ENCODE results near the gene UBA3.
A peak's percentile ranks its signal among the peaks of the same experiment; 100 is the strongest.

The UBA3 gene

DNA sequence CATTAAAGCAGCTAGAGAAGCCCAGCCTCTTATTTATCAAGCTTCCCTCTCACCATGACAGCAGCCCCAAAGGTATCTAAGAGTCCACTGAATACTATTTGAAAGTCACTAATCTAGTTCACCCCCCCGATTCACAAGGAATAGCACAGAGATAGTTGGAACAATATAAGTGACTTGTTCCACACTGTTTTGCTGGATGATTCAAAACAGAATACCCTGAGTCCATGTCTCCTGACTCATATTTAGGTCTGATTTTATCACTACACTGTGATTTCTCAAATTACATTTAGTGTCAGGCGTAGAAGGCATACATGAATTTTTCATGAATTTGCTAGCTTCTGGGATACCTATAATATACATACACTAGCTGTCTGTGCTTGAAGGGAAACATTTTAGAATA lies 48.0 kb downstream of the UBA3 start:
- Histone ChIP-seq H3K4me3 (replicated peaks; ENCODE audit: low read depth, low read length) (no peak overlapping the region), H3K27me3 (replicated peaks; ENCODE audit: control insufficient read depth, insufficient read depth, low read length) (no peaks in the 10 kb centered on the region), H3K36me3 (ENCODE audit: control insufficient read depth, insufficient read depth, low read length) (peaks cover 3% of the 10 kb centered on the region)
- TF ChIP-seq, protein P1, sequence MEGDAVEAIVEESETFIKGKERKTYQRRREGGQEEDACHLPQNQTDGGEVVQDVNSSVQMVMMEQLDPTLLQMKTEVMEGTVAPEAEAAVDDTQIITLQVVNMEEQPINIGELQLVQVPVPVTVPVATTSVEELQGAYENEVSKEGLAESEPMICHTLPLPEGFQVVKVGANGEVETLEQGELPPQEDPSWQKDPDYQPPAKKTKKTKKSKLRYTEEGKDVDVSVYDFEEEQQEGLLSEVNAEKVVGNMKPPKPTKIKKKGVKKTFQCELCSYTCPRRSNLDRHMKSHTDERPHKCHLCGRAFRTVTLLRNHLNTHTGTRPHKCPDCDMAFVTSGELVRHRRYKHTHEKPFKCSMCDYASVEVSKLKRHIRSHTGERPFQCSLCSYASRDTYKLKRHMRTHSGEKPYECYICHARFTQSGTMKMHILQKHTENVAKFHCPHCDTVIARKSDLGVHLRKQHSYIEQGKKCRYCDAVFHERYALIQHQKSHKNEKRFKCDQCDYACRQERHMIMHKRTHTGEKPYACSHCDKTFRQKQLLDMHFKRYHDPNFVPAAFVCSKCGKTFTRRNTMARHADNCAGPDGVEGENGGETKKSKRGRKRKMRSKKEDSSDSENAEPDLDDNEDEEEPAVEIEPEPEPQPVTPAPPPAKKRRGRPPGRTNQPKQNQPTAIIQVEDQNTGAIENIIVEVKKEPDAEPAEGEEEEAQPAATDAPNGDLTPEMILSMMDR (IDR thresholded peaks at IDR 0.05; ENCODE audit: insufficient read depth, low read length, poor library complexity, severe bottlenecking) = no peak
- no peak for DNase-seq (ENCODE audit: extremely low read depth, insufficient read length)

DNA sequence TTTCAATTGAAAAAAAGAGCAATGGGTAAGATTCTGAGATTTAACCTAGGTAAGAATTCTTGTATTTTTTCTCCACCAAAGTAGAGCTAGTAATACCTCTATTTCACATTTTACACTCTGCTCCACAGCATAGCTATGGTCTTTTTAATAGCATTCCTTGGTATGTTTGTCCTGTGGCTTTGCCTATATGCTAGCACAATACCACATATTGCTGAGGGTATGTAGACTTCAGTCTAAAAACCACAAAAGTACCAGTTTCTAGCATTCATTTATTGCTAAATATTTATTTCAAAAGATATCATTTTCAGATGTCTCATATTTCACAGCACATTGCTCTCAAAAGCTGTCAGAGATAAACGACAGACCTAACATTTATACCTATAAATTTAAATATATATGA lies 48.5 kb downstream of the UBA3 start:
- TF ChIP-seq, protein P1 (IDR thresholded peaks at IDR 0.05; ENCODE audit: insufficient read depth, low read length, poor library complexity, severe bottlenecking) = no peak
- Histone ChIP-seq H3K4me3 (replicated peaks; ENCODE audit: low read depth, low read length) (no peak overlapping the region), H3K36me3 (ENCODE audit: control insufficient read depth, insufficient read depth, low read length) (peaks cover 3% of the 10 kb centered on the region), H3K27me3 (replicated peaks; ENCODE audit: control insufficient read depth, insufficient read depth, low read length) (no peaks in the 10 kb centered on the region)
- DNase-seq (ENCODE audit: extremely low read depth, insufficient read length) = no peak

DNA sequence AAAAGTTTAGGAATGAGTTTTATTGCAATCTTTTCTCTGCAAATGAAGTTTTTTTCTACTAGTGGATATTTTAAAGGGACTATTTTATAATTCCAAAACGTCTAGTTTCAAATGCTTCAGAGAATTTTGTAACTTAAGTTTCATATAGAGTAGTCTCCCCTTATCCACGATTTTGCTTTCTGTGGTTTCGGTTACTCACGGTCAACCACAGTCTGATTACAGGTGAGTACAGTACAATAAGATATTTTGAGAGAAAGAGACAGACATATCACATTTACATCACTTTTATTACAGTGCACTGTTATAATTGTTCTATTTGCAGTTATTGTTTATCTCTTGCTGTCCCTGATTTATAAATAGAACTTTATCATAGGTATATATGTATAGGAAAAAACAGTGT lies 59.3 kb downstream of the UBA3 start:
- no peaks in the 10 kb centered on the region for H3K27me3 ChIP-seq (replicated peaks; ENCODE audit: control insufficient read depth, insufficient read depth, low read length)
- TF ChIP-seq, protein P1 (IDR thresholded peaks at IDR 0.05; ENCODE audit: insufficient read depth, low read length, poor library complexity, severe bottlenecking) = no peak
- H3K36me3 ChIP-seq (ENCODE audit: control insufficient read depth, insufficient read depth, low read length) = peaks cover 2% of the 10 kb centered on the region; the same call in 1 of the 2 replicates
- no peak for DNase-seq (ENCODE audit: extremely low read depth, insufficient read length)
- H3K4me3 ChIP-seq (replicated peaks; ENCODE audit: low read depth, low read length) = no peak overlapping the region

GRCh38 chr3:69020424-69020823 lies 59.7 kb downstream of the UBA3 start:
- Histone ChIP-seq H3K4me3 (replicated peaks; ENCODE audit: low read depth, low read length) (no peak overlapping the region), H3K27me3 (replicated peaks; ENCODE audit: control insufficient read depth, insufficient read depth, low read length) (no peaks in the 10 kb centered on the region), H3K36me3 (ENCODE audit: control insufficient read depth, insufficient read depth, low read length) (peaks cover 2% of the 10 kb centered on the region; the same call in 1 of the 2 replicates)
- no peak for DNase-seq (ENCODE audit: extremely low read depth, insufficient read length)
- TF ChIP-seq, protein P1 (IDR thresholded peaks at IDR 0.05; ENCODE audit: insufficient read depth, low read length, poor library complexity, severe bottlenecking) = peak; percentile 32

DNA sequence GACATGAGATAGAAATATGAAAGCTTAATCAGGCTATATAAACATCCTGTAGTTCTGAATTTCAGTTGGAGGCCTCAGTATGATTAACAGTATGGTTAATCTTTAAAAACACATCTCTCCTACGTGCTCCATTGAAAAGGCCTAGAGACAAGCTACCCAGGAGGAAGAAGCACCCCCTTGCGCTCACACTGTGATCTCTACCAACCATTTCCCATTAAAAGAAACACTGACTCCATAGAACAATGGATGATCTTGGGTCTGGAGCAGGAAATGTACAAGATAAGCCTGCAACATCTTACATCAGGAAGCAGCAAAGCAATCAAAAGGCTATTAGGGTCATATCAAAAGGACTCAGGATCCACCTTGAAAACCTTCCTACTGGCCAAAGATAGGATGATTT lies 63.3 kb downstream of the UBA3 start:
- no peaks in the 10 kb centered on the region for H3K27me3 ChIP-seq (replicated peaks; ENCODE audit: control insufficient read depth, insufficient read depth, low read length)
- H3K4me3 ChIP-seq (replicated peaks; ENCODE audit: low read depth, low read length) = no peak overlapping the region
- DNase-seq (ENCODE audit: extremely low read depth, insufficient read length) = no peak
- TF ChIP-seq, protein P1 (IDR thresholded peaks at IDR 0.05; ENCODE audit: insufficient read depth, low read length, poor library complexity, severe bottlenecking) = no peak
- no peaks in the 10 kb centered on the region for H3K36me3 ChIP-seq (ENCODE audit: control insufficient read depth, insufficient read depth, low read length)

GRCh38 chr3:69016102-69016501 lies 64.1 kb downstream of the UBA3 start:
- H3K4me3 ChIP-seq (replicated peaks; ENCODE audit: low read depth, low read length) = no peak overlapping the region
- TF ChIP-seq, protein P1 (IDR thresholded peaks at IDR 0.05; ENCODE audit: insufficient read depth, low read length, poor library complexity, severe bottlenecking) = no peak
- H3K36me3 ChIP-seq (ENCODE audit: control insufficient read depth, insufficient read depth, low read length) = no peaks in the 10 kb centered on the region
- DNase-seq (ENCODE audit: extremely low read depth, insufficient read length) = no peak
- no peaks in the 10 kb centered on the region for H3K27me3 ChIP-seq (replicated peaks; ENCODE audit: control insufficient read depth, insufficient read depth, low read length)
